ENCODE measurements around the gene PLIN3. TPM values are rescaled to one million over a fixed set of nuclear protein-coding genes. Genes with fewer than 3 reads are reported as not detected.

Gene PLIN3
- total RNA-seq, 1 experiment from 2014 or later: 157 TPM

- no peaks in the 10 kb centered on the region for H3K9me3 ChIP-seq (ENCODE audit: control insufficient read depth, insufficient read depth, low read depth, low read length)
- H3K4me1 ChIP-seq (ENCODE audit: control insufficient read depth, insufficient read depth, low read length): peaks cover 33% of the 10 kb centered on the region
- H3K27ac ChIP-seq (ENCODE audit: low read length): peak overlapping the region; percentile 93
- no peaks in the 10 kb centered on the region for H3K27me3 ChIP-seq (ENCODE audit: control insufficient read depth, insufficient read depth, low read length)
- intact Hi-C loops (cut with micrococcal nuclease; ENCODE audit: unreplicated experiment): loop anchor here (5.0 kb wide), 1 partner anchor 103 kb away; no protein-coding TSS in a partner anchor
- ChIA-PET POLR2A (interaction anchor here (0.6 kb wide), 1 partner anchor 37 kb away, joined by 5 read pairs; no protein-coding TSS in a partner anchor), CTCF (interaction anchor here (1.7 to 2.0 kb wide), 2 partner anchors 39 to 101 kb away, joined by 9 to 24 read pairs; no protein-coding TSS in a partner anchor)
- ATAC-seq: no peak
- H3K36me3 ChIP-seq (ENCODE audit: control insufficient read depth, insufficient read depth, low read length): peaks cover 3% of the 10 kb centered on the region
- no peak for DNase-seq (ENCODE audit: low read depth, low spot score)
- in situ Hi-C loops (cut with HindIII; ENCODE audit: low pct_unique_long_range_greater_than_20kb, low sequenced_read_pairs): no loop called here
- peak overlapping the region; percentile 55 to 61 for H3K4me3 ChIP-seq (ENCODE audit: low read depth in 2 of 2, low read length in 2 of 2)
- no TSS peak for BruUV-seq (replicated peaks)
- TF ChIP-seq TCF7L2 (IDR thresholded peaks at IDR 0.05; ENCODE audit: low read depth, low read length) (no peak), SIN3A (IDR thresholded peaks at IDR 0.05; ENCODE audit: borderline replicate concordance, insufficient read depth, low read depth, low read length) (no peak), REST (IDR thresholded peaks at IDR 0.05; ENCODE audit: insufficient read depth in 1 of 2, low read depth in 2 of 2, low read length in 1 of 2) (no peak), CTCF (IDR thresholded peaks at IDR 0.05) (no peak), POLR2AphosphoS5 (IDR thresholded peaks at IDR 0.05; ENCODE audit: low read depth, low read length) (no peak)
Measured at GRCh38 chr19:4910594-4911281, 43.3 kb upstream of the PLIN3 start.

GRCh38 chr19:4909897-4910593 lies 42.6 kb upstream of the PLIN3 start:
- Histone ChIP-seq H3K36me3 (ENCODE audit: control insufficient read depth, insufficient read depth, low read length) (peaks cover 3% of the 10 kb centered on the region), H3K4me1 (ENCODE audit: control insufficient read depth, insufficient read depth, low read length) (peaks cover 27% of the 10 kb centered on the region), H3K27me3 (ENCODE audit: control insufficient read depth, insufficient read depth, low read length) (no peaks in the 10 kb centered on the region), H3K4me3 (ENCODE audit: low read depth in 2 of 2, low read length in 2 of 2) (peak overlapping the region; percentile 55 to 61), H3K9me3 (ENCODE audit: control insufficient read depth, insufficient read depth, low read depth, low read length) (no peaks in the 10 kb centered on the region), H3K27ac (ENCODE audit: low read length) (peak overlapping the region; percentile 93)
- no TSS peak for BruUV-seq (replicated peaks)
- no peak for DNase-seq (ENCODE audit: low read depth, low spot score)
- ATAC-seq: peak; percentile 89
- in situ Hi-C loops (cut with HindIII; ENCODE audit: low pct_unique_long_range_greater_than_20kb, low sequenced_read_pairs) (no loop called here), intact Hi-C loops (cut with micrococcal nuclease; ENCODE audit: unreplicated experiment) (loop anchor here (5.0 kb wide), 1 partner anchor 103 kb away; no protein-coding TSS in a partner anchor)
- POLR2A ChIA-PET: no interaction called here
- CTCF ChIA-PET: no interaction called here
- TF ChIP-seq SIN3A (IDR thresholded peaks at IDR 0.05; ENCODE audit: borderline replicate concordance, insufficient read depth, low read depth, low read length) (peak; percentile 68; the same call in 1 of the 2 replicates), TCF7L2 (IDR thresholded peaks at IDR 0.05; ENCODE audit: low read depth, low read length) (no peak)

All from Panc1 (cell line).